Astrocyte (in vitro differentiated cells and primary cell): ENCODE results near the gene CAMK1D. TPM values are rescaled to one million over a fixed set of nuclear protein-coding genes. Genes with fewer than 3 reads are reported as not detected.

Experiments used
- DNase-seq: peaks from one replicate; pipeline ENCODE4 v3.0.0-alpha.2; 2010; ENCODE audit warnings: low read depth
- FAIRE-seq: peaks from 2 replicates; lab custom pipeline; 2011; peaks lifted over from hg19 to GRCh38; lab: Jason Lieb, UNC
- H2AFZ ChIP-seq: 2 replicates; pipeline ENCODE4 v1.6.0; 2012; ENCODE audit warnings: low read depth, low read length, inconsistent platforms
- H3K27ac ChIP-seq: 2 replicates; pipeline ENCODE4 v1.5.1; 2011; ENCODE audit warnings: low read depth, low read length, inconsistent platforms
- H3K27me3 ChIP-seq: 2 replicates; pipeline ENCODE4 v1.6.0; 2011; ENCODE audit warnings: low read length, inconsistent platforms; ENCODE audit not compliant: insufficient read depth
- H3K36me3 ChIP-seq: 2 replicates; pipeline ENCODE4 v1.5.1; 2011; ENCODE audit warnings: low read length, inconsistent platforms; ENCODE audit not compliant: insufficient read depth
- H3K4me1 ChIP-seq: 2 replicates; pipeline ENCODE4 v1.5.1; 2011; ENCODE audit warnings: low read length, inconsistent platforms; ENCODE audit not compliant: insufficient read depth
- H3K4me2 ChIP-seq: 2 replicates; pipeline ENCODE4 v1.6.0; 2012; ENCODE audit warnings: low read length, inconsistent platforms
- H3K4me3 ChIP-seq: 2 replicates; pipeline ENCODE4 v1.5.1; 2011; ENCODE audit warnings: low read depth, mild to moderate bottlenecking, low read length, inconsistent platforms; ENCODE audit not compliant: insufficient read depth
- H3K79me2 ChIP-seq: 2 replicates; pipeline ENCODE4 v1.6.0; 2012; ENCODE audit warnings: mild to moderate bottlenecking, low read length, inconsistent platforms; ENCODE audit not compliant: insufficient read depth
- H3K9ac ChIP-seq: 2 replicates; pipeline ENCODE4 v1.6.0; 2012; ENCODE audit warnings: mild to moderate bottlenecking, low read length, inconsistent platforms
- H3K9me3 ChIP-seq: 2 replicates; pipeline ENCODE4 v1.5.1; 2012; ENCODE audit warnings: low read depth, mild to moderate bottlenecking, low read length, inconsistent platforms; ENCODE audit not compliant: insufficient read depth
- H4K20me1 ChIP-seq: 2 replicates; pipeline ENCODE4 v1.6.0; 2012; ENCODE audit warnings: low read length, inconsistent platforms; ENCODE audit not compliant: insufficient read depth
- H3K27ac Mint-ChIP-seq: one replicate; pipeline ENCODE4 v1.8.0; 2021; ENCODE audit warnings: mild to moderate bottlenecking, mixed read lengths; ENCODE audit not compliant: unreplicated experiment
- H3K27me3 Mint-ChIP-seq: one replicate; pipeline ENCODE4 v1.8.0; 2021; ENCODE audit warnings: low read depth, mixed read lengths; ENCODE audit not compliant: unreplicated experiment
- H3K36me3 Mint-ChIP-seq: one replicate; pipeline ENCODE4 v1.8.0; 2021; ENCODE audit warnings: low read depth, mixed read lengths; ENCODE audit not compliant: unreplicated experiment
- H3K4me1 Mint-ChIP-seq: one replicate; pipeline ENCODE4 v1.8.0; 2021; ENCODE audit warnings: low read depth, mixed read lengths; ENCODE audit not compliant: unreplicated experiment
- H3K4me3 Mint-ChIP-seq: one replicate; pipeline ENCODE4 v1.8.0; 2021; ENCODE audit warnings: mild to moderate bottlenecking, moderate library complexity, mixed read lengths; ENCODE audit not compliant: unreplicated experiment
- H3K9me3 Mint-ChIP-seq: one replicate; pipeline ENCODE4 v1.8.0; 2021; ENCODE audit warnings: mild to moderate bottlenecking, mixed read lengths; ENCODE audit not compliant: unreplicated experiment
- CTCF ChIP-seq: IDR thresholded peaks from 2 replicates; pipeline ENCODE4 v1.5.1; 2011; ENCODE audit warnings: low read depth, mild to moderate bottlenecking, inconsistent platforms, low read length, moderate library complexity; ENCODE audit not compliant: insufficient read depth
- EZH2 ChIP-seq: IDR thresholded peaks from 2 replicates; pipeline ENCODE4 v1.6.1; 2012; ENCODE audit warnings: mild to moderate bottlenecking, low read length, inconsistent platforms; ENCODE audit not compliant: insufficient read depth
- total RNA-seq: library from RNA; stranded (reverse); gene quantifications from 2 replicates; pipeline ENCODE4 v1.2.1, GENCODE V29; 2021

Gene CAMK1D
- total RNA-seq, 1 donor from 2014 or later = 23.6 TPM

GRCh38 chr10:12539350-12540164 lies 190.2 kb downstream of the CAMK1D start:
- no peak for DNase-seq
- H3K9me3 ChIP-seq = no peaks in the 10 kb centered on the region
- H3K9me3 Mint-ChIP-seq = peaks cover 3% of the 10 kb centered on the region
- TF ChIP-seq CTCF (no peak), EZH2 (no peak)
- H4K20me1 ChIP-seq = peaks cover 17% of the 10 kb centered on the region
- no peak overlapping the region for H3K4me3 ChIP-seq
- no peak overlapping the region for H3K27ac ChIP-seq
- no peaks in the 10 kb centered on the region for H3K36me3 Mint-ChIP-seq
- no peaks in the 10 kb centered on the region for H3K27me3 ChIP-seq
- H3K9ac ChIP-seq = no peak overlapping the region
- peaks cover 5% of the 10 kb centered on the region for H3K4me1 Mint-ChIP-seq
- peaks cover 9% of the 10 kb centered on the region for H3K4me1 ChIP-seq
- no peak overlapping the region for H2AFZ ChIP-seq
- H3K36me3 ChIP-seq = no peaks in the 10 kb centered on the region
- no peak overlapping the region for H3K4me2 ChIP-seq
- H3K27ac Mint-ChIP-seq = no peak overlapping the region
- no peaks in the 10 kb centered on the region for H3K27me3 Mint-ChIP-seq
- H3K79me2 ChIP-seq = peaks cover 6% of the 10 kb centered on the region
- FAIRE-seq = no peak
- no peak overlapping the region for H3K4me3 Mint-ChIP-seq

- DNase-seq = peak; percentile 91
- Mint-ChIP-seq H3K27me3 (no peaks in the 10 kb centered on the region), H3K27ac (no peak overlapping the region), H3K9me3 (no peaks in the 10 kb centered on the region), H3K4me1 (peaks cover 5% of the 10 kb centered on the region), H3K36me3 (no peaks in the 10 kb centered on the region), H3K4me3 (no peak overlapping the region)
- peaks cover 6% of the 10 kb centered on the region for H3K79me2 ChIP-seq
- no peak for FAIRE-seq
- H3K4me1 ChIP-seq = peaks cover 5% of the 10 kb centered on the region
- H3K9ac ChIP-seq = peak overlapping the region; percentile 29
- H3K4me3 ChIP-seq = no peak overlapping the region
- no peak overlapping the region for H2AFZ ChIP-seq
- H3K9me3 ChIP-seq = no peaks in the 10 kb centered on the region
- H4K20me1 ChIP-seq = peaks cover 12% of the 10 kb centered on the region
- H3K4me2 ChIP-seq = peak overlapping the region; percentile 61
- H3K27me3 ChIP-seq = no peaks in the 10 kb centered on the region
- no peak for TF ChIP-seq EZH2
- TF ChIP-seq CTCF = no peak
- peak overlapping the region; percentile 39 for H3K27ac ChIP-seq
- H3K36me3 ChIP-seq = no peaks in the 10 kb centered on the region
These were observed 191.0 kb downstream of the CAMK1D start for GRCh38 chr10:12540341-12540781.

GRCh38 chr10:12541446-12542067 lies 192.2 kb downstream of the CAMK1D start:
- Histone ChIP-seq H3K36me3 (no peaks in the 10 kb centered on the region), H3K4me3 (no peak overlapping the region), H3K4me2 (no peak overlapping the region), H3K4me1 (peaks cover 5% of the 10 kb centered on the region), H3K9me3 (no peaks in the 10 kb centered on the region), H3K27me3 (no peaks in the 10 kb centered on the region), H2AFZ (no peak overlapping the region), H3K79me2 (peaks cover 6% of the 10 kb centered on the region), H4K20me1 (peaks cover 11% of the 10 kb centered on the region), H3K9ac (no peak overlapping the region), H3K27ac (no peak overlapping the region)
- Mint-ChIP-seq H3K27ac (no peak overlapping the region), H3K27me3 (no peaks in the 10 kb centered on the region), H3K36me3 (no peaks in the 10 kb centered on the region), H3K4me1 (peaks cover 5% of the 10 kb centered on the region), H3K9me3 (peaks cover 4% of the 10 kb centered on the region), H3K4me3 (no peak overlapping the region)
- FAIRE-seq (no peak), DNase-seq (no peak)
- TF ChIP-seq CTCF (no peak), EZH2 (no peak)
